Stimulated activated CD4-positive, alpha-beta T cell treated with anti-CD3 and anti-CD28 coated beads, TNF-alpha, amount 100 ng/mL, for 24 hours (primary cell): ENCODE data around the gene ABCA7.

Experiments
- DNase-seq, 3 experiments: peaks; one replicate each; pipeline ENCODE4 v3.0.0-alpha.2; 2020; ENCODE audit warnings: low read depth in 3 of 3

The ABCA7 gene

DNA sequence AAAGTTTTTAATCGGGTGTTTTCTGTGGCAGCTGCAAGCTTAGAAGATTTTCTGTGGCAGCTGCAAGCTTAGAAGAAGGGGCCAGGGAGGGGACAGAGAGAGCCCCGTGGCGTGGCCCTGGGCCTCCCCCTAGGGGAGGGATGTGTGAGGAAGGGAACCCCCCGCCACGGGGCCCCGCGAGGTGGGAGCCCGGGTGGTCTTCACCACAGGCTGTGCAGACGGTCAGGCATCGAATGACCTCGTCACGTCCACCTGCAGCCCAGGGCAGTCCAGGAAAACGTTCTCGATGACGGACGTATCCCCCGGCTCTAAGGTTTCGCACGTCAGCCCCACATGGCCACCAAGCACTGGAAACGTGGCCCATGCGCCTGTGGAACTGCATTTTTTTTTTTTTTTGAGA is 46.7 kb downstream of the ABCA7 start:
- DNase-seq: no peak

DNA sequence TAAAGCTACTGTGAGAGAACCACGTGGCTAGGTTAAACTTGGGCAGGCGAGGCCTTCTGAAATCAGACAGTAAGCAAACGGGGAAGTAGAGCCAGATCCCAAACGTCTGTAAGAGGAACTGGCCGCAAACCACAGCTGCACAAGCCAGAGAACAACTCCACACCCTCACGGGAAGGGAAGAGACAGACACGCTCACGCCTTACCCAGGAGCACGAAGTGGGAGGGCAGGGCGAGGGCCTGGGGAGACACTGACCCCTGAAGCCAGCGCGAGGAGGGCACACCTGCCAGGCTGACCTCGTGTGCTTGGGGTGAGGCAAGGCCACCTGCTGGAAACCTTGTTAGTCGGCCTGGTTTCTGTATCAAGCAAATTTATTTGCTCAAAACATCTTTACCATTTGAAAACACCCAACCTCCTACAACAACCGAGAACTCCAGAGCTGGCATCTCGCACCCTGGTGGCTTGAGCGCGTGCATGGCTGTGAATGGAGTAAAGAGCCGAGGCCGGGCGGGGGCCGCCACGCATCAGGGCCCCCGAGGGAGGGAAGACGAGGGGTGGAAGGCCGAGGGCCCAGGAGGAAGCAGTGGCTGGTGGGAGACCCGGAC is 48.0 kb downstream of the ABCA7 start:
- no peak for DNase-seq

DNA sequence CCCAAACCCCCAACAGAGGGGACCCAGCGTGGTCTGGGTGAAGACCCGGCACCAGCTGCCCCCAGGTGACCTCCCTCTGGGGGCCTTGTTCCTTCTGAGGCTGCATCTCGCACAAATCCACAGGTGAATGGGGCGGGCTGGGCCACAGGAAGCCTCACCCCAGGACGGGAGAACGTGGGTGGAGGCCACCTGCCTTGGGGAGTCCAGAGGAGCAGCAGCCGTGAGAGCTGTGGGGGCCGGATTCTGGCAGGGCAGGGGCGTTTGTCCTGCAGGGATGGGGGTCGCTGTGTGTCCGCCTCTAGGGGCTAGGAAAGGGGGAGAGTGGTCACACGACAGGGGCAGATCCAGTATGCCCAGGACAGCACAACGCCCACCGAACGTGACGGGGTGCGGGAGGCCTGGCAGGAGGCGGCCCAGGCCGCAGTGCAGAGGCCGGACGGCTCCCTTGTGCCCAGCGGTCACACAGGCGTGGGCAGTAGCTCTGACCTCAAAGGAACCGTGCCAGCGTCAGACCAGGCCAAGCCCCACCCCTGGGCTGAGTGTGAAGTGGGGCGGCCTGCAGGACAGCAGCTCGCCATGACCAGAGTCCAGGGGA is 48.6 kb downstream of the ABCA7 start:
- DNase-seq: no peak

DNA sequence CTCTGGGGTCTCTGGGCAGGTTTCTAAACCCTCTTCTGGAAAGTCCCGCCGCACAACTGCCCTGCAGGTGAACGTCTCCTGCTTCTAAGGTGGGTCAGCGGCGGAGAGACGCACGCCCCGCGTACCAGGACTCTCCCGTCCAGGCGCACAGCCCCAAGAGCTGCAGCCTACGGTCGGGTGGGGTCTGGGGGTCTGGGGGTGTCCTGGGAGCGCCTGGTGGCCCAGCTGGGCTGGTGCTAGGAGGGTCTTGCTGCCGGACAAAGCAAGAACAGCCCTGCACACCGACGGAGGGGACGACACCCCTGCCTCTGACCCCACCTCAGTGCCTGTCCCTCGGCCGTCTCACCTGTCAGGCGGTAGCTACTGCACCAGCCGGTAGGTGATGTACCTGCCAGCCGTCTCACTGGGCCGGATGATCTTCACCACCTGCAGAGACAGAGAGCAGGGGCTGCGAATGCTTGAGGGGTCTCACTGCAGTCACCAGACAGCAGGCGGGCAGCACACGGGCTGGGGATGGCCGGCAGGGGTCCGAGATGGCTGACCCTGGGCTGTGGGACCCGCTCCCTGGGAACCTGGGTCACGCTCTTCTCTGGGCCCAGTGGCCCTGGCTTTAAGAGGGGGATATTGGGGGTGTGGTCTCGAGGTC is 49.3 kb downstream of the ABCA7 start:
- DNase-seq: no peak

DNA sequence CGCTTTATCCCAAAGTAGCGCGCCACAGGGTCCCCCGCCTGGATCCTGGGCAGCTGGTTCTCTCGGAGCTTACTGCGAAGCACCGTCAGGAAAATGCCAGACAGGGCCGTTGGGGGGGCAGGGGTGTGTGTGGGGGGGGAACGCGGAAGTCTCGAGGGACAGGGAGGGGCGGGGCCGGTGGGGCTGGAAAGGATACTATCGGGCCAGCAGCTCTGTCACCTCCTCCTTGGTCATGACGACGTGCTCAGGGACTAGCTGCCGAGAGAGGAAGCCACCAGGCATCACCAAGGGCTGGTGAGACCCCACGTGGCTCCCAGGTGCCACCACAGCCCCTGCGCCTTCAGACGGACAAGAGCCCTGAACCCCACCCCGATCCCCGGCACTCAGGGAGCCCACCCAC is 50.0 kb downstream of the ABCA7 start:
- DNase-seq: no peak

DNA sequence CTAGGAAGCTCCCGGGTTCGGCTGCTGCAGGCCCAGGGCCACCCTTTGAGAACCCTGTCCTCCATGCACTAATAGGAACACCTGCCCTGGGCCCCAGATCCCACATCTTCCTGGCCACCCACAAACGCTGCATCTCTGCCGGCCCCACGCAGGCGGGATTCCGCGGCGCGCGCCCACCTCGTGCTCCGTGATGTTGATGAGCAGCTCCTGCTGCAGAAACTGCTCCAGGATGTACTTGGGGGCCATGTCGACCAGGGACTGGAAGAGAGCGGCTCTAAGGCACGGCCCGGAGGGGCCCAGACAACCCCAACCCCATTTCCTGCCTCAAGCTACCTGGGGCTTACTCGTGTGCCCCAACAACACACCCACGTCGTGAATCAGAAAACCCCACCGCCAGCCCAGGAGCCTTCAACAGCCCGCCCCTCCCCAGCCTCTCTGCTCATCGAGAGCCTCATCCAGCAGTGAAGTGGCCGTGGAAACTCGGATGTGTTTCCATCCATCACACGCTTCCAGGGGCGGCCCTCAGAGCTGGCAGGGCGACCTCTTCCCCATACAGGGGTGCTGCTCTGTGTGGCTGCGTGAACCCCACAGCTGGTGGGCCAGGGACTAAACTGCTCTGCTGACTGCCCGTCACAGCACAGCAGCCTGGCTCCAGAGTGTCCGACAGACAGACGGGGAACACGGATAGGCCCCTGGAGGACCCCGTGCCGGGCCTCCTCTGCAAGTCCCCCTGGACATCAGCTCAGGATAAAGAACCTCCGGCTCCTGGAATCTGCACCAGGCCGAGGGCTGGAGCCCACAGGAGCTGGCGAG is 51.0 kb downstream of the ABCA7 start:
- no peak for DNase-seq

DNA sequence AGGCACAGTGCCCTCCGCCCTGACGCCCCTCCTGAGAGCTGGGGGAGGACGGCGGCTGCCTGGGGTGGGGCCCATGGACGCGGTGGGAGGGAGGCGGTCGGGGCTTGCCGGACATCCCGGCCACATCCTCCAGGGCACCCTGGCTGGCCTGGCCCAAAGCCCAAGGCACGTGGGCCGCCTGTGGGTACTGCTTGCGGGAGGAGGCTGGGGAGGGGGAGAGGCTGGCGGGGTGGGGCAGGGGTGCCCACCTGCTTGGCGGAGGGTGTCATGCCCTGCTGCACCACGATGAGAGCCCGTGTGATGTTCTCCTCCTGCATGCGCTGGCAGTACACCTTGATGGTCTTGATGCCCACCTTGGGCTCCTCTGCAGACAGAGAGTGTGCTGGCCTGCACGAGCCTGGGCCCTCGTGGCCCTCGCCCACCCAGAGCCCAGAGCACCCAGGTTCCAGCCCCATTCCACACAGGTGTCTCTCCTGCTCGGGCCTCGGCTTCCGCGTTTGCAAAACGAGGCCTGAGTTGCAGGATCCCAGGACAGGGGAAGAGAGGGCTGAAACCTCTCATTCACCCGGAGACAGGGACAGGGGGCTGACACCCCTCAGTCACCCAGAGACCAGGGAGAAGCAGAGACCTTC is 51.8 kb downstream of the ABCA7 start:
- no peak for DNase-seq

DNA sequence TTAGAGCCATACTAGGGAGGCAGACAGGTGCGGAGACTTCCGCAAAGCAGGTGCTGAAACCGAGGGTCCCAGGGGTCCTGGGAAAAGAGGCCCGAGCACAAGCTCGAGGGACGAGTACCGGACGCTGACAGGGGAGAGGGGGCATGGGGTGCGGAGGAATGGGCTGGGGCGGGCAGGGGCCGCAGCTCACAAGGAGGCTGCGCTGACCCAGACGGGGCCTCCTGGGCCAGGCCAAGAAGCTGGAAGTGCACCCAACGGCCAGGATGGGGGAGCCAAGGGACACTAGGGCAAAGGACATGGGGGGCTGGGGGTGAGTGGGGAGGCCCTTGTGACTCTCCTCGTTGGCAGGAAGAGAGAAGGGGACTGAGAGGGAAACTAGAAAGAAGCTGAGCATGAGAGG is 53.4 kb downstream of the ABCA7 start:
- DNase-seq: no peak

DNA sequence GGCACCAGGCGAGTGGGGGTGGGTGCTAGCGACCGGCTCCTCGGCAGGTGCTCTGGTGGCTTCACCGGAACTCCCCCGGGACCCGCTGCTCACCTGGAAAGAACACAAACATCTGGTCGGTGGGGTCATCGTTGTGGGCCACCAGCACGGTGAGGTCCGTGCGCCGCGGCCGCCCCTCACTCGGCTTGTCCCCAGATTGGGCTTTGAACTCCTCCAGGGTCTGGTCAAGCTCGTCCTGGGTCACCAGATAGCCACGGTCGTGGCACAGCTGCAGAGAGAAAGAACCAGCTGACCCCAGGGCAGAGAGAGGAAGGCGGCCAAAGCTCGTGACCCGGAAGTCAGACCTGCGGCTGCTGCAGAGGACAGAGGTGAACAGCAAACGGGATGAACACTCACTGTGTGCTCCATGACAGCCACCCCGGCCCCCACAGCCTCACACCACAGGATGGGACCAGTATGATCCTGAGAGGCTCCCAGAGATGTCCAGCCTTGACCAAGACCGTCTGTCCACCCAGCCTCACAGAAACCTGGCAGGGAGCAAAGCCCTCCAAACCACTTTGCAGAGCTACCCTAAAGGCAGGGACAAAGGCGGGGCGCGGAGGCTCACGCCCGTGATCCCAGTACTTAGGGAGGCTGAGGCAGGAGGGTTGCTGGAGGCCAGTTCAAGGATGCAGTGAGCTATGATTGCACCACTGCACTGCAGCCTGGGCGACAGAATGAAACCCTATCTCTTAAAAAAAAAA is 54.1 kb downstream of the ABCA7 start:
- no peak for DNase-seq

DNA sequence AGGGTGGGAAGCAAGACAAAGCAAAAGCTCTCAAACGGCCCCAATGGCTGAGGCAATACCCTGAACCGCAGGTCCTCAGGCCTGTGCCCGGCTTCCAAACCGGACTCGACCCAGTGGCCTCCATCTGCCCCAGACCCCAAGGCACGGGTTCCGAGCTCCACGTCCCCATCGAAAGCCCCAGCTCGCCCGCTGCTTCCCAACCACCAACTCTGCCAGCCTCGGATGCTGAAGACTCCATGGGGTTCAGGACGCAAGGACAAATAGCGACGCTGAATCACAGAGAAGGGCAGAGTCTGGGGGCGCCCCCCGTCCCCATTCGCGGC is 54.7 kb downstream of the ABCA7 start:
- no peak for DNase-seq

DNA sequence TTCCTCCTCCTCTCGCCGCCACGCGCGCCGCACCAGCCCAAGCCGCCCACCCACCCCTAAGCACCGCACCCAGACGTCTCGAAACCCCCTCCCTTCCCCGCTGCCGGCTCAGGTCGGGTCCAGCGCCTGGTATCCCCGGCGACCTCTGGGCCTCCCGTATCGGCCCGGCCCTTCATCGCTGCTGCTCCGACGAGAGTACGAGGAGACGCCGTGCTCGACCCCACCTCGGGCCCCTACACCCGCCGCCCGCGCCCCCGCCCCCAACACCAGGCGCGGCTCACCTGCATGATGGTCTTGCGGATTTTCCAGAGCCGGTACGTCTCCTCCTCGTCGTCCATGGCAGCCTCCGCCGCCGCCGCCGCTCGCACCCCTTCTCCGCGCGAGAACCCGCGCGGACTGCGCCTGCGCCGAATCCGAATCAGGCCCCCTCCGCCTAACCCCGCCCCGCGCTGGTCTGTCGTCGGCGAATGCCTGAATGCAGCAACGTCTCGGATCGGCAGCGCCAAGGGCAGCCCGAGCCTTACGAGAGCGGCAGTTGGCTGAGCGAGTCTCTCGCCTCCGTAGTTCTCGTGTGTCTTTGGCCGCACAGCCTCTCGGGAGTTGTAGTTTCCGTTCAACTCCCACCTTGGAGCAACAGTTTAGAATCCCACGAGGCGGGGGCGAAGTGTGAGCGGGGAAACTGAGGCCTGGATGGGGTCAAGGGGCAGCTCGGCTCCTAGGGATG is 55.2 kb downstream of the ABCA7 start, which contains the start of gene POLR2E:
TSS of gene POLR2E (minus strand) at position 398 of the 724 bp plus-strand sequence. CDS start at position 338, 60 bp downstream.
- DNase-seq: peak; percentile 96 to 97 (median 97)

DNA sequence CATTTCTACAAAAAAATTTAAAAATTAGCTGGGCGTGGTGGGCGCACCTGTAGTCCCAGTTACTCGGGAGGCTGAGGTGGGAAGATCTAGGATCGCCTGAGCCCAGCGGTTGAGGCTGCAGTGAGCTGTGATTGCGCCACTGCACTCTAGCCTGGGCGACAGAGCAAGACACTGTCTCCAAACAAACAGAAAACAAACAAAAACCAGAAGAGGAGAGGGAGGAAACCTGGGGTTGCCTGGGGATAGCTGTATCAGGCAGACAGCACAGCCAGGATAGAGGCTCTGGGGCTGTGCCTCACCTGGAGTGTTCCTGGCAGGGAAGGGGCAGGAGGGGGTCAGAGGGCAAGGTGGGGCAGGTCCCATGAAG is 57.9 kb downstream of the ABCA7 start:
- DNase-seq: no peak

DNA sequence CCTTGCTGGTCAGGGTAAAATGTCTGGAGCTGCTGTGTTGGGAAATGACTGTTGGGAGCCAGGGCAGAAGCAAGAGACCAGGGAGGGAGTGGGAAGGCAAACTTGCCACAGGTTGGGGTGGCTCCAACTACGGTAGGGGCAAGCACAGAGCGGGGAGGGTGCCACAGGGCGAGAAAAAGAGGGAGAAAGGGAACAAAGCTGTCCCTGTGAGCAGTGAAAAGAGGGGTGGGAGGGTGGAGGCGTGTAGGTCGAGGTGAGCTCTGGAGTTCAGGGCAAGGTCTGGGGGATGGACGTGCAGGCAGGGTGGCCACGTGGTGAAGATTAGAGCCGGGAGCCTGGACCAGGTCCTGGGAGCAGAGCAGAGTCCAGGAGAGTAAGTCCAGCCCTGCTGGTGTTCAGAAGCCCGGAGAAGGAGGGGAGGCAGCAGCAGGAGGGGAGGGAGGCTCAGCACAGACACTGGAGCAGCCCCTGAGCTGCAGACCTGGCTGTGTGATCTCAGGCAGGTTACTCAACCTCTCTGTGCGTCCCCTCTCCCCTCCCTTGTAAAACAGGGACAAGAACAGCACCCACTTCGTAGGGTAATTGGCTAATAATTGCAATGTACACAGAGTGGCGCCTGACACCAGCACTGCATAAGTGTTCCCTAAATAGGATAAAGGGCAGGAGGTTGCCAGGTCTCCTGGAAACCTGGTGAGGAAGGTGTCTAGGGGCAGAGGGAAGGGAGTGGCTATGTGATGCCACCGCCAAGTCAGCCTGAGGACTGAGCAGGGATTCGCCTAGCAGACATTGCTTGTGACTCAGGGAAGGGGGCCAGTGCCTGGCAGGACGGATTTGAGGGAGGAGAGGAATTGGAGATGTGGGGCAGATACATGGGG is 58.5 kb downstream of the ABCA7 start:
- no peak for DNase-seq

DNA sequence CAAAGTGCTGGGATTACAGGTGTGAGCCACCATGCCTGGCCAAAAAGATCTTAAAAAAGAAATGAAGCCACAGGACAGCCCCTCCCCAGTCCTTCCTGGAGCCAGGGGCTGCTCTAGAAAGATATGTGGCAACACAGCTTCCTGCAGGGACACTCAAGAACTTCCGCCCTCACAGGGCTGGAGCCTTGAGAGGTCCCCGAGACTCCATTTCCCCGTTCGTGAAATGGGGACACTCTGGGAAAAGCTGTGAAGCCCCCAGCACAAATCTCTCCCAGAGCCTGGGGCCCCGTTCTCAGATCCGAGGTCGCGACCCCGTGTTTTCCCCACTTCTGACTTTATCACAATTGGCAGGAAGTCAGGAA is 61.4 kb downstream of the ABCA7 start:
- DNase-seq: no peak

DNA sequence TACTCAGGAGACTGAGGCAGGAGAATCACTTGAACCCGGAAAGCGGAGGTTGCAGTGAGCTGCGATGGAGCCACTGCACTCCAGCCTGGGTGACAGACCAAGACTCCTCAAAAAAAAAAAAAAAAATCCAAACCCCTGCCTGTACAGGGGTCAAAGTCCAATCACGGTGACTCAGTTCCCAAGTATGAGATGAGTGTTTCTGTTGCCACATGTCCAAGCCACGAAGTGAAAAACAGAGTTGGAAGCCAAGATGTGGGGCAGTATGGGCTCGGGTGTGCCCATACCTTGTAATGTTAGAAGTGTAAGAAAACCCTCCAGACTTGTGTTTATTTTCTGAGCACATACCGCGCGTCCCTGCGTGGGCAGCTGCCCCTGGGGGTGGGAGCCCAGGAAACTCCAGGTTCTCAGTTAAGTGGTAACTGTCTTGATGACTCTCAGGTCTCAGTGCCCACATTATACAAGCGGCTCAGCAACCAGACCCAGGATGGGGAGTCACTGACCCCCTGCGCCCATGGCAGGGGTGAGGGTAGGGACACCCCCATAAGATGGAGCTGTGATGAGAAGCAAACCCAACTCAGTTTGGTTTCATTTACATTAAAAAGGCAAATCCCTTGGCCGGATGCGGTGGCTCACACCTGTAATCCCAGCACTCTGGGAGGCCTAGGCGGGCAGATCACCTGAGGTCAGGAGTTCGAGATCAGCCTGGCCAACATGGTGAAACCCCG is 62.7 kb downstream of the ABCA7 start:
- DNase-seq: peak in 2 of 3 experiments; percentile 42 to 67

DNA sequence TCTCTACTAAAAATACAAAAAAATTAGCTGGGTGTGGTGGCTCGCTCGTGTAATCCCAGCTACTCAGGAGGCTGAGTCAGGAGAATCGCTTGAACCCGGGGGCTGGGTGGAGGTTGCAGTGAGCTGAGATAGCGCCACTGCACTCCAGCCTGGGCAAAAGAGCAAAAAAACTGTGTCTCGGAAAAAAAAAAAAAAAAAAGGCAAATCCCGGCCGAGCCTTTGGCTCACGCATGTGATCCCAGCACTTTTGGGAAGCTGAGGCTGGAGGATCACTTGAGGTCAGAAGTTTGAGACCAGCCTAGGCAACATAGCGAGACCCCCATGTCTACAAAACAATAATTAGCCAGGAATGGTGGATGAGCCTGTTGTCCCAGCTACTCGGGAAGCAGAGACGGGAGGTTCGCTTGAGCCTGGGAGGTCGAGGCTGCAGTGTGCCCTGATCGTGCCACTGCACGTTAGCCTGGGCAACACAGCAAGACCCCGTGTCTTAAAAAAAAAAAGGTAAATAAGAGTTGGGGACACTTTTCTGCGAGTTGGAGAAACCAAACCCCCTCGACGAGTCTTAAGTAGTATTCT is 63.3 kb downstream of the ABCA7 start:
- DNase-seq: no peak

DNA sequence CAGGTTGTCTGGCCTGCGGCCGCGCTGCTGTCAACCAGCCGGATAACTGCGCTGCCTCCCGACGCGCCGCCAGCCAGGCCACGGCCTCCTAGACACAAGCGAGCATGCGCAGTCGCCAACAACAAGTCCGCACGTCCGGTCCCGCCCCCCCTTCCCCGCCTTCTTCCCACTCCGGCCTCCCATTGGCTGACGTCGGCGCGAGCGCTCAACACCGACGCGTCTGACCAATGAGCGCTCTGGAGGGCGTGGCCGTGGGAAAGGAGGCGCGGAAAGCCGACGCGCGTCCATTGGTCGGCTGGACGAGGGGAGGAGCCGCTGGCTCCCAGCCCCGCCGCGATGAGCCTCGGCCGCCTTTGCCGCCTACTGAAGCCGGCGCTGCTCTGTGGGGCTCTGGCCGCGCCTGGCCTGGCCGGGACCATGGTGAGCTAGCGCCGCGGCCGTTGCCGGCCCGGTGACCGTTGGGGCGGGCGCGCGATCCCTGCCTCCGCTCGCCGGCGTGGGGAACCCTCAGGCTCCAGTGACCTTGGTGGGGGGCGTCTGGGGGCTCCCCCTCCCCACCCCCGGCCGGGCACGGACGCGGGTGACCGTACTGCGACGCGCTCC is 63.9 kb downstream of the ABCA7 start, which contains the start of gene GPX4:
TSS of gene GPX4 (plus strand) at position 287 of the 603 bp plus-strand sequence. CDS start at position 337, 50 bp downstream.
- DNase-seq: peak; percentile 97 to 99 (median 98)

DNA sequence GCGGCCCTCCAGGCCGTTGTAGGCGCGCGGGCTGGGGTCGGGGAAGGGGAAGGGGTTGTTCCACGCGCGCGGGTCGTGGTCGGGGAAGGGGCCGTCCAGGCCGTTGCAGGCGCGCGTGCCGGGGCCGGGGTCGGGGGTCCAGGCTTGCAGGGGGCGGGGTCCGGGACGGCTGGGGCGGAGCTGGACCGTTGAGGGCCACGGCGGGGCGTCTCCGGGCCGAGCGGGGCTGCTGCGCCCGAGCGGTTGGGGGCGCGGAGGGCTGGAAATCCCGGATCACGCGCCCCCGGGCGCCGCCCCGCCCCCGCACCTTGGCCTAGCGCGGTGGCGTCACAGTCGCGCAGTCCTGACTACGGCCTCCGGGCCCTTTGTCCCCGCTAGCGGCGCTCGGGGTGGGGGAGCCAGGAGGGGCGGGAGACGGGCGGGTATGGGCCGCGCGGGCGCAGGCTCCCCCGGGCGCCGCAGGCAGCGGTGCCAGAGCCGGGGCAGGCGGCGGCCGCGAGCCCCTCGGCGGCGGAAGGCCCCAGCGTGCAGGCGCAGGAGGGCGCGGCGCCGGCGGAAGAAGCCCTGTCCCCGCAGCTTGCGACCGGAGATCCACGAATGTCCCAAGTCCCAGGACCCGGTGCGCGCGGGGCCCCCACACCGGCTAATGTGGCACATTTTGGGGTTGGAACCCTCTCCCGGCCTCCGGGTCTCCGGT is 64.6 kb downstream of the ABCA7 start:
- DNase-seq: peak in 2 of 3 experiments; percentile 47 to 72
